Heart right ventricle (tissue), 16 donors: ENCODE data around the gene RAD50. TPM values are rescaled to one million over a fixed set of nuclear protein-coding genes. Genes with fewer than 3 reads are reported as not detected.

Experiments used
- ATAC-seq, 8 donors: fragments of 200-7000 bp; cut with Tn5 transposase; one replicate each; pipeline ENCODE4 v1.9.1; 2020; ENCODE audit warnings: mild to moderate bottlenecking in 8 of 8, moderate library complexity in 8 of 8, moderate number of reproducible peaks in 1 of 8
- DNase-seq, 2 donors: peaks; one replicate each; pipeline ENCODE4 v3.0.0-alpha.2; 2020
- H3K27ac ChIP-seq, 10 donors: fragments of 200-600 bp; sonication (generic) in 2 of 10; one replicate each; pipeline versions ENCODE4 v1.5.0 to v1.8.0; 2020 to 2022; ENCODE audit warnings: mild to moderate bottlenecking in 3 of 10
- H3K27me3 ChIP-seq, 7 donors: fragments of 200-600 bp; one replicate each; pipeline ENCODE4 v1.8.0; 2021 to 2022; ENCODE audit warnings: mild to moderate bottlenecking in 2 of 7
- H3K36me3 ChIP-seq, 9 donors: fragments of 200-600 bp; sonication (generic) in 1 of 9; one replicate each; pipeline versions ENCODE4 v1.5.0 to v1.8.0; 2020 to 2022; ENCODE audit warnings: mild to moderate bottlenecking in 2 of 9
- H3K4me1 ChIP-seq, 9 donors: fragments of 200-600 bp; sonication (generic) in 1 of 9; one replicate each; pipeline versions ENCODE4 v1.5.0 to v1.8.0; 2020 to 2022; ENCODE audit warnings: mild to moderate bottlenecking in 4 of 9
- H3K4me3 ChIP-seq, 10 donors: fragments of 200-600 bp; sonication (generic) in 2 of 10; one replicate each; pipeline versions ENCODE4 v1.5.0 to v1.8.0; 2020 to 2022; ENCODE audit warnings: mild to moderate bottlenecking in 7 of 10, moderate library complexity in 2 of 10
- H3K9me3 ChIP-seq, 11 donors: fragments of 200-600 bp in 10 of 11; sonication (generic) in 2 of 11; one replicate each; pipeline versions ENCODE4 v1.5.0 to v1.8.0; 2013 to 2022; ENCODE audit warnings: mild to moderate bottlenecking in 2 of 11, control low read depth in 1 of 11, moderate library complexity in 1 of 11
- WGBS, 2 donors: extraction: QIAGEN DNeasy Blood & Tissue Kit; methylation state at CpG; one replicate each; pipeline ENCODE4 v1.1.7; 2013; ENCODE audit warnings: inconsistent platforms in 1 of 2; 5-methylcytosine and 5-hydroxymethylcytosine counted together
- intact Hi-C, 10 donors: fragments of 100-400 bp; cut with DNase I; formaldehyde crosslinking; loops; one replicate each; pipeline versions ENCODE4 v1.11.1 to v1.14.2; 2022
- polyA plus RNA-seq, 2 donors: library from polyadenylated mRNA; stranded (reverse); fragments of 200-250 nt; gene quantifications; one replicate each; pipeline ENCODE4 v1.2.3, GENCODE V29; 2013
- total RNA-seq, 10 donors: library from RNA; stranded (reverse); fragmentation: NEBNext Ultra II Directional in 3 of 10; extraction: Animal tissue kit (Norgen Biotek cat#: 25700) in 3 of 10; gene quantifications; one replicate each; pipeline versions ENCODE4 v1.2.1 to v1.2.4, GENCODE V29; 2021 to 2023
- TF ChIP-seq, protein P1 (sequence below), 9 donors: fragments of 200-600 bp; sonication (generic) in 2 of 9; IDR thresholded peaks; one replicate each; pipeline versions ENCODE4 v1.5.0 to v1.8.0; 2021 to 2022; ENCODE audit warnings: antibody characterized with exemption in 9 of 9, mild to moderate bottlenecking in 5 of 9, moderate library complexity in 1 of 9
- donor health status: Arrhythmogenic right ventricular cardiomyopathy.
- donor health status: ischemic (EF 13 %, LVEDD 7.1; RV severe dilation, severe dysfunction).
- donor health status: healthy with polysubstance abuse.
- donor health status: DM: no; HTN: yes; CAD: no.
- donor health status: DM: no; HTN: no; CAD: no.
- donor health status: ischemic (EF 25% LVEDD 6.9; RV normal size, moderate dysfunction).
- donor health status: ischemic (EF 25% LVEDD 5.7; RV mildly dilated, moderate dysfunction).
- donor health status: healthy.
- donor health status: DM: yes; HTN: yes; CAD: no.
- donor health status: Ischemic cardiomyopathy.
- donor health status: ischemic (EF 35%, LVEDD 5.7; RV mildly dilated, moderate dysfunction).
- donor health status: nonischemic (EF 11% LVEDD 7.7; RV severe dilation, severe dysfunction).
- donor health status: DM: yes; HTN: yes; CAD: no.
- donor health status: PGD.
- donor health status: ischemic (EF 29% LVEDD 5.4; RV normal size, mild dysfunction).
- donor health status: nonischemic (EF 23%, LVEDD 6.1; RV moderate dilation, normal function).

Gene RAD50
- total and polyA plus RNA-seq, 12 donors: 6.8 to 38.5 (median 31.8) TPM

GRCh38 chr5:132679717-132680380 is 123.1 kb downstream of the RAD50 start:
- TF ChIP-seq, protein P1, sequence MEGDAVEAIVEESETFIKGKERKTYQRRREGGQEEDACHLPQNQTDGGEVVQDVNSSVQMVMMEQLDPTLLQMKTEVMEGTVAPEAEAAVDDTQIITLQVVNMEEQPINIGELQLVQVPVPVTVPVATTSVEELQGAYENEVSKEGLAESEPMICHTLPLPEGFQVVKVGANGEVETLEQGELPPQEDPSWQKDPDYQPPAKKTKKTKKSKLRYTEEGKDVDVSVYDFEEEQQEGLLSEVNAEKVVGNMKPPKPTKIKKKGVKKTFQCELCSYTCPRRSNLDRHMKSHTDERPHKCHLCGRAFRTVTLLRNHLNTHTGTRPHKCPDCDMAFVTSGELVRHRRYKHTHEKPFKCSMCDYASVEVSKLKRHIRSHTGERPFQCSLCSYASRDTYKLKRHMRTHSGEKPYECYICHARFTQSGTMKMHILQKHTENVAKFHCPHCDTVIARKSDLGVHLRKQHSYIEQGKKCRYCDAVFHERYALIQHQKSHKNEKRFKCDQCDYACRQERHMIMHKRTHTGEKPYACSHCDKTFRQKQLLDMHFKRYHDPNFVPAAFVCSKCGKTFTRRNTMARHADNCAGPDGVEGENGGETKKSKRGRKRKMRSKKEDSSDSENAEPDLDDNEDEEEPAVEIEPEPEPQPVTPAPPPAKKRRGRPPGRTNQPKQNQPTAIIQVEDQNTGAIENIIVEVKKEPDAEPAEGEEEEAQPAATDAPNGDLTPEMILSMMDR (IDR thresholded peaks at IDR 0.05): no peak
- DNase-seq: no peak
- ATAC-seq: no peak
- no peak overlapping the region for H3K27ac ChIP-seq
- H3K4me3 ChIP-seq: no peak overlapping the region
- intact Hi-C loops: no loop called here
- no peaks in the 10 kb centered on the region for H3K36me3 ChIP-seq
- H3K4me1 ChIP-seq: peaks cover 0 to 11% (median 0%) of the 10 kb centered on the region in 9 donors
- WGBS, 2 donors: 96 to 97% methylated on average over 15 of the region's 15 CpGs
- H3K9me3 ChIP-seq: no peaks in the 10 kb centered on the region
- H3K27me3 ChIP-seq: no peaks in the 10 kb centered on the region

DNA sequence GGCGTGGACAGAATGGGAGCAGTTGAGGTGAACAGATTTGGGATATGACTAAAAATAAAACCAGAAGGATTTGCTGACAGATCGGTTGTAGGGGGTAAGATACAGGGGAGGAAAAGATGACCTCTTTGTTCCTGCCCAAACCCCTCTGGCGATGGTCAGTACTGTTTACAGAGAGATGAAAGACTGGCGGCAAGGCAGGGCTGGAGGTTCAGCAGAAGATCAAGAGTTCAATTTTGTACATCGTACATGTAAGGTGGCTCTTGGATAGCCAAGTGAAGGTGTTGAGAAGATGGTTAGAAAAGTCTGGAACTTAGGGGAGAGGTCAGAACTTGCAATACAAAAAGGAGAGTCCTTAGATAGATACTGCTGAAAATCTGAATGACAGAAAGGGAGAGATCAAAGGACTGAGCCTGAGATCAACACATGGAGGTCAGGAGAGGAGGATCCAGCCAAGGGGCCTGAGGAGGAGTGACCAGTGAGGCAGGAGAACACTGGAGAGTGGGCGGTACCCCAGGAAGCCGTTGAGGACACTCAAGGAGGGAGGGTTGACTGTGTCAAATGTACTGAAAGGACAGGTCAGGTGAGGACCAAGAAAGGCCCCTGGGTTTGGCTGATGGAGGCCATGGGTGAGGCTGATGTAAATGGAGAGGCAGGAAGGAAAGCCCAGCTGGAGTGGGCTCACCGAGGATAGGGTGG is 124.2 kb downstream of the RAD50 start:
- intact Hi-C loops: no loop called here
- peaks cover 0 to 7% (median 0%) of the 10 kb centered on the region in 9 donors for H3K4me1 ChIP-seq
- ATAC-seq (no peak), DNase-seq (no peak)
- TF ChIP-seq, protein P1 (IDR thresholded peaks at IDR 0.05): no peak
- no peaks in the 10 kb centered on the region for H3K36me3 ChIP-seq
- H3K9me3 ChIP-seq: no peaks in the 10 kb centered on the region
- no peaks in the 10 kb centered on the region for H3K27me3 ChIP-seq
- WGBS, 2 donors: 82 to 92% methylated on average over 8 of the region's 8 CpGs
- no peak overlapping the region for H3K4me3 ChIP-seq
- H3K27ac ChIP-seq: no peak overlapping the region

GRCh38 chr5:132681476-132681831 is 124.7 kb downstream of the RAD50 start:
- Histone ChIP-seq H3K9me3 (no peaks in the 10 kb centered on the region), H3K4me3 (no peak overlapping the region), H3K27me3 (no peaks in the 10 kb centered on the region), H3K4me1 (peaks cover 0 to 7% (median 0%) of the 10 kb centered on the region in 9 donors), H3K27ac (no peak overlapping the region), H3K36me3 (no peaks in the 10 kb centered on the region)
- WGBS, 2 donors: 77 to 83% methylated on average over 2 of the region's 2 CpGs
- intact Hi-C loops: no loop called here
- no peak for DNase-seq
- TF ChIP-seq, protein P1 (IDR thresholded peaks at IDR 0.05): no peak
- ATAC-seq: no peak

DNA sequence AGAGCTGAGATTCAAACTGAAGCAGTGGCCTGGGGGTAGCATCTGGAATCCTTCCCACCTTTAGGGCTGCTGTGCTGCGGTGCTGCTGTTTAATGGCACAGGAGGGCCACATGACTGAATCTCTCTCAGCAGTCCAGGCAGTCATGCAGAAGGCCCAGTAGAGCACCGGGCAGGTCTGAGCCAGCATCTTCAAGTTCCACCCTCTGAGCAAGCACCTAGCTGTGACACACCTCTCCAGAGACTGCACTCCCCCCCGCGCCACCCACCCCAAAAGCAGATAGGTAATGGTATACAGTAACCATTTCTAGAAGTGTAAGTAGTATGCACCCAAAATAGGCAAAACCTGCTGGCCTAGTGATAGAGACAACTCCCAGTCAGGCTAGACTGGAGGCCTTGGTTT is 125.2 kb downstream of the RAD50 start:
- TF ChIP-seq, protein P1 (IDR thresholded peaks at IDR 0.05): no peak
- H3K36me3 ChIP-seq: no peaks in the 10 kb centered on the region
- H3K4me3 ChIP-seq: no peak overlapping the region
- intact Hi-C loops: no loop called here
- H3K27ac ChIP-seq: no peak overlapping the region
- 82 to 95% methylated on average over 4 of the region's 4 CpGs for WGBS, 2 donors
- H3K9me3 ChIP-seq: no peaks in the 10 kb centered on the region
- DNase-seq (no peak), ATAC-seq (no peak)
- H3K4me1 ChIP-seq: peaks cover 0 to 5% (median 0%) of the 10 kb centered on the region in 9 donors
- H3K27me3 ChIP-seq: no peaks in the 10 kb centered on the region
